KG1 (cell line): Measurements from ENCODE around the gene RAB1A.

Experiments
- DNase-seq: peaks from one replicate; lab custom pipeline; 2025; lab: John Stamatoyannopoulos, UW

RAB1A gene

GRCh38 chr2:65093211-65093610, 36.7 kb downstream of the RAB1A start:
- no peak for DNase-seq

GRCh38 chr2:65092791-65093190, 37.1 kb downstream of the RAB1A start:
- no peak for DNase-seq

- DNase-seq: no peak
Observed at GRCh38 chr2:65085148-65085547, 44.8 kb downstream of the RAB1A start.

DNA sequence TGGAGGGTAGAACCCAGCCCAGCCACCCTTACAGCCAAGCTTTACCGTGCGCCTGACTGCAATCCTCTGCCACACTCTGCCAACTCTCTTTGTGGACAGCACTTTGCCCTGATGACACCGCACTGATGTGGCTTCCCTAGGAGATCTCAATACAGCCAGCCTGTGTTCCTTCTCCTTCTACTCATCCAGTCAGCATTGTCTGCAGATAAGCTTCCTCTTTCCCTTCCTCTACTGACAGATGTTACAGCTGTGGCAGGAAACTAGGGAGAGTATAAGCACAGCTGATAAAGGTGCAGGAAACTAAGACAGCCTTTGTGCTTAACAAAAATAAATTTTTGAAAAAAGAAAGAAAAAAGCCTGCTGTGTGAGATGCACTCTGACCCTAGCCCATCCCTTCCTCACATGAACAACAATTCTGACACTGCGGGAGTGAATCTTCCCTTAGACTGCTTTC, 48.6 kb downstream of the RAB1A start:
- DNase-seq: peak; percentile 72

DNA sequence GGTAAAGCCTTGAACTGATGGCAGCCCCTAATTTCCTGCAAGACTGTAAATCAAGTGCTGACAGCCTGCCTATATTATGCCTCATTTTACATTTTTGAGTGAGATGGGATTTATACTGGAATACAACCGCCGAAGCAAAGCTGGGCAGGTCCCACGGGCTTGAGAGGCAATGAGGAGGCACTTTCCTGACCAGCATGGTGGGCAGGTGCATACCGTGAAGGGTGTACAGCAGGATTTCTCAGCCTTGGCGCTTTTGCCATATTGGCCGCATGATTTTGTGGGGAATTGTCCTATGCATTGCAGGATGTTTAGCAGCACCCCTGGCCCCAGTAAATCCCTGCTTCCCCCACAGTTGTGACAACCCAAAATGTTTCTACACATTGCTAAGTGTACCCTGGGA, 50.9 kb downstream of the RAB1A start:
- no peak for DNase-seq

GRCh38 chr2:65077898-65078297, 52.0 kb downstream of the RAB1A start:
- DNase-seq: no peak

- no peak for DNase-seq
Observed at GRCh38 chr2:65076345-65076710, 53.6 kb downstream of the RAB1A start.

- no peak for DNase-seq
Observed at GRCh38 chr2:65075605-65076344, 54.1 kb downstream of the RAB1A start.

DNA sequence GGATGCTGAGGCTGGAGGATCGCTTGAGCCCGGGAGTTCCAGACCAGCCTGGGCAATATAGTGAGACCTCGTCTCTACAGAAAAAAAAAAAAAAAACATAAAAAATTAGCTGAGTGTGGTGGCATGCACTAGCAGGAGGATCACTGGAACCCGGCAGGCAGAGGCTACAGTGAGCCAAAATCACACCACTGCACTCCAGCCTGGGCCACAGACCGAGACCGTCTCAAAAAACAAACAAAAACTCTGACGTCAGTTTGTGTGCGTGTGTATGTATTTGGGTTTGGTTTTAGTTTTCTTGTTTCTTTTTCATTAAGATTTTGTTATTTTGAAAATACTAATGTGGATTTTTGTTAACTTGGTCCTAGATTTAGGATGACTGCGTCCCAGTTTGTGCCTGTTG, 54.7 kb downstream of the RAB1A start:
- DNase-seq: no peak

DNA sequence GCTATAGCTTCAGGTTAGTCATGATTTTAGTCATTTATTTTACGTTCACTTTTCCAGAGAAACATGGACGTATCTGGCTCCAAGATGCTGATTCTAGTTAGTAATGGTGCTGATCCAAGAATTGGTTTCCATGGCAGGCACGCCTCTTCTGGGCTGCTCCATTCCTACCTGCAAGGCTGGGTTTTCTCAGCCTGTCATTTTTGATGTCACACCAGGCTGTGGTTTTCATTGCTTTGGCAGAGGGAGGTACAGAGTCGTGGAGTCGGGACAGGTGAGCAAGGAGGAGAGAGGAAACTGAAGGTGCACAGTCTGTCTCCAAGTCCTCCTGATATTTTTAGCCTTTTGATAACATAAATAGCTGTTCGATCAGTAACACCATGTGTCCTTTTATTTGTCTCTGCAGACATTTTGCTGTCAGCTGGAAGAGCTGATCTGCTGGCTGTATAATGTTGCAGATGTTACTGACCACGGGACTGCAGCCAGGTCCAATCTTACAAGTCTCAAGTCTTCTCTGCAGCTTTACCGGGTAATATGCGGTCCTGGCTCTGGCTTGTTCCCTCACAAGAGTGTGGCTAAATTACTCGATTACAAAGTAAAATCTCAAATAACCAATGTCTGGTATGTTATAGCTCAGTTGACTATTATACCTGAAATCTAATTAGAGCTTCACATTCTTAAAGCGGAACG, 55.9 kb downstream of the RAB1A start:
- no peak for DNase-seq

GRCh38 chr2:65072181-65072970, 57.5 kb downstream of the RAB1A start:
- DNase-seq: no peak

GRCh38 chr2:65071499-65072180, 58.3 kb downstream of the RAB1A start:
- DNase-seq: no peak

DNA sequence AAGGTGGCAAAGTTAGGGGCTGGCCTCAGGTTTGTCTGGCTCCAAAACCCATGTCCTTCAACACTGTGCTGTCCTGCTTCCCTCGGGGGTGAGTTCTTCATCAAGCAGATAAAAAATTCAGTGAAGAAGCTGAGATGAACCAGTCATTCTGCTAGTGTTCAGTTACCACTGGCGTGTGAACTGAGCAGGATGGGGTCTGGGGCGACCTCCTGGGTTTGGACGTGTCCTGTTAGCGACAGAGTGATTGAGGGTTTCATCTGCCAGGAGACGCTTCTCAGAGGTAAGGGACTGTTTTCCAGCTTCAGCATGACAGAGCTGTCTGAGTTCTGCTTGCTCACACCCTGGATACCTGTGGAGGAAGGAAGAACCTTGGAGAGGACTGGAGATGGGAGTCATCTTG, 59.0 kb downstream of the RAB1A start:
- DNase-seq: no peak

DNA sequence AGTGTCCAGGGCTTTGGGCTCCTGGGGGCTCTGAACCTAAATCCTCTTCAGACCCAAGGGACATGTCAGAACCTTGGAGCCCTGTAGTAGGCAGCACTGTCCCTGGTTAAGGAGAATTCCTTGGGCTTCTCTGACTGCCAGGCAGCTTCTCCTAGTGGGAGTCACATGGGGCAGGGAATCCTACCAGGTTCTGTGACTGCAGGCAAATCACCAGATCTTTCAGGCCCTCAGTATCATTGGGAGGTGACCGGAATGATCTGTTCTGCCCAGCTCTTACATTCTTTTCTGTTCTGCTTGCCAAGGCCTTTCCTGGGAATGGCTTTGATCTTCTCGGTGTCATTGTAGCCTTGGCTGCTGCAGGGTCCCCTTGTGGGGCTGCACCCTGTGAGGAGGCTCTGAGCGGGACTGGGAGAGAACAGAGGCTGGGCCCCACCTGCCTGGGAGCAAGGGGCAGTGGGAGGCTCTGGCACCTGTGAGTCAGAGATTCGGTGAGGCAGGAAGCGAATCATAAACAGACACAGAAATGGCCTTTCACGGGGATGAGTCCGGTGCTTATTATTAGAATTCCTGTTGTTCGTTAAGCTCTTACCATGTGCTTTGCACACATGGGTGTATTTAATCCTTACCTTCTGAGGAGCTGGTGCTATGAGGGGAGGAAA, 59.6 kb downstream of the RAB1A start:
- no peak for DNase-seq

GRCh38 chr2:65069439-65069824, 60.5 kb downstream of the RAB1A start:
- DNase-seq: no peak

DNA sequence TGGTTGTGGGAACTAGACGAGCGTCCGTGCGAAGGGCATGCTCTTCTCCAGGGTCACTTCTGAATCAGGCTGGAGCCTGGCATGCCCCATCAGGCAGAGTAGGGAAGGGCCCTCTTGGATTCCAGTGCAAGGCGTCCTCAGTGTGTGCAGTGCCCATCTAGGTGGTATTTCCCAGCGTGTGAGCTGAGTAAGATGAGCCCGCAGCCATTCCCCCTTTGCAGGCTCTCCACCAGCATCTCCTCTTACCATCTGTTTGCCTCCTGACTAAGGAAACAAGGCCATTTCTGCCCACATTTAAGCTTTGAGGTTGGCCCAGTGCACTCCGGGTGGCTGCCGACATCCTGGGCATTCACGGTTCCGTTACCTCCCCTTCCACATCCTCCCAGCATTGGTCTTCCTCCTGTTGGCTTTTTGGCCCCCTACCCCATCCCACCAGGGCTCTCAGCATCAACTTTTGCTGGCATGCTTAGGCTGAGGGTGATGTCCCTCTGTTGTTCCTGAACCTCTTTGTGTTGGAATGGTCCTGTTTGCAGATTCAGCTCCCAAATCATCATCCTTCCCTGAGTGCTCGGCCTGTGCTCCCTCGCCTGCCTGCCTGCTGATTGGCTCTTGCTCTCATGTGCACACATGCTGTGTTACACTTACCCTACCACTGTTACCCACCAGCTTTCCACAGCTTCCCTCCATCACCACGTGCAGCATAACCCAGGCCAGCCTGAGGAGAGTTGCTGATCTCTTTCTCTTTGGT, 61.9 kb downstream of the RAB1A start:
- no peak for DNase-seq

GRCh38 chr2:65064728-65065552, 65.0 kb downstream of the RAB1A start:
- DNase-seq: peak; percentile 94

GRCh38 chr2:65062843-65063825, 66.8 kb downstream of the RAB1A start:
- DNase-seq: no peak

DNA sequence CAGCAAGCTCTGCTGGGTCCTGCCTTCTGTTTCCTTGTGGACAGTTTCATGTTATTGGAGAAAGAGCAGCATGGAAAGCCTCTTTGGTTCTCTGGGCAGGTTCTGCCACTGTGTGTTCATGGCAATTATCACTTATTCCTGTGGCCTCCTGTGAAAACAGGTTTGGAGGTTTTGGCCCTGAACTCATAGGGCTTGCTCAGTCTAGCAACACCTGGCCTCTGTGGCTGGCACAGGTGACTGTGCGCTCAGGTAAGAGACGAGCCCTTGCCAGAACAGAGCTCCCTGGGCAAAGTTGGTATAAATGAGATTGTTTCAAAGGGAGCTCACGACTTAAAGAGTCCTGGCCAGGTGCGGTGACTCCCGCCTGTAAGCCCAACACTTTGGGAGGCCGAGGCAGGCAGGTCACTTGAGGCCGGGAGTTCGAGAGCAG, 68.0 kb downstream of the RAB1A start:
- no peak for DNase-seq
